BJ (cell line): Measurements from ENCODE around the gene PEX26. TPM values are rescaled to one million over a fixed set of nuclear protein-coding genes. Genes with fewer than 3 reads are reported as not detected.
"Not testable (repeated sequence)": the region's sequence is repeated elsewhere in the genome, so short reads cannot be mapped to it uniquely, and the experiment has no call there.

Experiments
- CTCF ChIA-PET: fragments of 350-600 bp; formaldehyde crosslinking; extraction: SDS; loops from one replicate; lab custom pipeline; 2021; ENCODE audit warnings: antibody characterized with exemption, inconsistent platforms; lab: Yijun Ruan, JAX
- POLR2A ChIA-PET: fragments of 300-600 bp; sonication (Branson Sonifier 250); formaldehyde crosslinking; extraction: SDS; loops from one replicate; lab custom pipeline; 2021; ENCODE audit warnings: antibody characterized with exemption; lab: Charles Lee
- DNase-seq: peaks from one replicate; pipeline ENCODE4 v3.0.0-alpha.2; 2011; ENCODE audit warnings: low read depth
- H3K27me3 ChIP-seq: 2 replicates; pipeline ENCODE4 v1.6.0; 2011; ENCODE audit warnings: low read length; ENCODE audit not compliant: control insufficient read depth, insufficient read depth
- H3K36me3 ChIP-seq: 2 replicates; pipeline ENCODE4 v1.5.1; 2011; ENCODE audit warnings: low read length; ENCODE audit not compliant: control insufficient read depth, insufficient read depth
- H3K4me3 ChIP-seq: 2 replicates; pipeline ENCODE4 v1.5.1; 2011; ENCODE audit warnings: low read depth, mild to moderate bottlenecking, control low read depth, low read length
- polyA plus RNA-seq: library from polyadenylated mRNA; depleted of rRNA; stranded (reverse); fragments of >200 nt; gene quantifications from 2 replicates; pipeline ENCODE4 v1.2.3, GENCODE V29; 2011
- TF ChIP-seq, protein P1 (sequence below): IDR thresholded peaks from 2 replicates; pipeline ENCODE4 v1.5.1; 2011; ENCODE audit warnings: low read depth, mild to moderate bottlenecking, control low read depth, inconsistent platforms, low read length, moderate library complexity; ENCODE audit not compliant: insufficient read depth

Gene PEX26
- polyA plus RNA-seq, 1 experiment = 30.6 TPM

DNA sequence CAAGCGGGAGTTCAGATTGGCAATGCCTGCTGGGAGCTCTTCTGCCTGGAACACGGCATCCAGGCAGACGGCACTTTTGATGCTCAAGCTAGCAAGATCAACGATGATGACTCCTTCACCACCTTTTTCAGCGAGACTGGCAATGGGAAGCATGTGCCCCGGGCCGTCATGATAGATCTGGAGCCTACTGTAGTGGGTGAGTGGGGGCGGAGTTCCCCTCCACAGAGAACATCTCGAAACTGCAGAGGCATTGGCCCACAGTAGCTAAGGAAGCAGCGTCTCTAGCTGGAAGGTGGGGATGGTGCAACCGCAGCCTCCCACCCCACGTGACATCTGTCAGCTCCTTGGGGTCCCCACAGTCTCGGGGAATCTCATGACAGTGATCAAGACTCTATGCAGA lies 43.7 kb downstream of the PEX26 start:
- no peak for DNase-seq
- POLR2A ChIA-PET = no interaction called here
- TF ChIP-seq, protein P1, sequence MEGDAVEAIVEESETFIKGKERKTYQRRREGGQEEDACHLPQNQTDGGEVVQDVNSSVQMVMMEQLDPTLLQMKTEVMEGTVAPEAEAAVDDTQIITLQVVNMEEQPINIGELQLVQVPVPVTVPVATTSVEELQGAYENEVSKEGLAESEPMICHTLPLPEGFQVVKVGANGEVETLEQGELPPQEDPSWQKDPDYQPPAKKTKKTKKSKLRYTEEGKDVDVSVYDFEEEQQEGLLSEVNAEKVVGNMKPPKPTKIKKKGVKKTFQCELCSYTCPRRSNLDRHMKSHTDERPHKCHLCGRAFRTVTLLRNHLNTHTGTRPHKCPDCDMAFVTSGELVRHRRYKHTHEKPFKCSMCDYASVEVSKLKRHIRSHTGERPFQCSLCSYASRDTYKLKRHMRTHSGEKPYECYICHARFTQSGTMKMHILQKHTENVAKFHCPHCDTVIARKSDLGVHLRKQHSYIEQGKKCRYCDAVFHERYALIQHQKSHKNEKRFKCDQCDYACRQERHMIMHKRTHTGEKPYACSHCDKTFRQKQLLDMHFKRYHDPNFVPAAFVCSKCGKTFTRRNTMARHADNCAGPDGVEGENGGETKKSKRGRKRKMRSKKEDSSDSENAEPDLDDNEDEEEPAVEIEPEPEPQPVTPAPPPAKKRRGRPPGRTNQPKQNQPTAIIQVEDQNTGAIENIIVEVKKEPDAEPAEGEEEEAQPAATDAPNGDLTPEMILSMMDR = no peak
- H3K36me3 ChIP-seq = no peaks in the 10 kb centered on the region; the same call in 1 of the 2 replicates
- H3K4me3 ChIP-seq = no peak overlapping the region
- H3K27me3 ChIP-seq = no peaks in the 10 kb centered on the region
- CTCF ChIA-PET = no interaction called here

DNA sequence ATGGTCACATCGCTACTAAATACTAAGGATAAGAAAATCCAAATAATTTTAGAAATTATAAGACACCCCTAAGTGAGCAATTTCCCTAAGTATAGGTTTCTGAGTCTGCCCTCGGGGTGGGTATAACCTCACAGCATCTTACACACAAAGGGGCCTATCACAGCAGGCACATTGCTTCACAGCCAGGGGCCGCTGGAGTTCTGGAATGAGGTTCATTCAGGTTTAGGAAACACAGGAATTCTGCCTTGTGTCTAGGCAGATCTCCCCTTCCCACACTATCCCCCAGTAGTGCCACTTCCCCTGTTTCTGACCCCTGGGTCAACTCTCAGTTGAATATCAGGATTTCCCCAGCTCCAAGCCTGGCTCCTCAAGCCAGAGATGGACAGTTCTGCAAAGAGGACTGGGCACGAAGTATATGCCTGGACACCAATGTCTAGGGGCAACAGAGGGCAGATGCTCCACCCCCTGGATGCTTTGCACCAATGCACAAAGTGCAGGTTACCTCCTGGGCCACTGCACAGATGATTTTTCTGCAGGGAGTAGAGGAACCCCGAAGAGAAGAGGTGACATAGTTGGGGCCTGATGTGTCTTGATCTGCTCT lies 44.3 kb downstream of the PEX26 start:
- TF ChIP-seq, protein P1 = no peak
- POLR2A ChIA-PET = no interaction called here
- H3K27me3 ChIP-seq = no peaks in the 10 kb centered on the region
- CTCF ChIA-PET = no interaction called here
- no peak for DNase-seq
- H3K4me3 ChIP-seq = no peak overlapping the region
- no peaks in the 10 kb centered on the region; the same call in 1 of the 2 replicates for H3K36me3 ChIP-seq

DNA sequence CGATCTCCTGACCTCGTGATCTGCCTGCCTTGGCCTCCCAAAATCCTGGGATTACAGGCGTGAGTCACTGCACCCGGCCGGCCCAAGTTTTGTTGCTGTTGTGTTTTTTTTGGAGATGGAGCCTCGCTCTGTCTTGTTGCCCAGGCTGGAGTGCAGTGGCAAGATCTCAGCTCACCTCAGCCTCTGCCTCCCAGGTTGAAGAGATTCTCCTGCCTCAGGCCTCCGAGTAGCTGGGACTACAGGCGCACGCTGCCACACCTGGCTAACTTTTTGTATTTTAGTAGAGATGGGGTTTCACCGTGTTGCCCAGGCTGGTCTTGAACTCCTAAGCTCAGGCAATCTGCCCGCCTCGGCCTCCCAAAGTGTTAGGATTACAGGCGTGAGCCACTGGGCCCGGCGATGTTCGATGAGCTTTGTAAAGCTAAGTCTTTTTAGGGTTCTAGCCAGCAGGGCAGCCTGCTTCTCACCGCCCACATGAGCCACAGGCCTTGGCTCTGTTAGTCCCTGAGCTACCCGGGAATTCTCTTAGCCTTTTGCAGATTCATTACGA lies 45.8 kb downstream of the PEX26 start:
- H3K27me3 ChIP-seq, DNase-seq, H3K36me3 ChIP-seq, H3K4me3 ChIP-seq, CTCF ChIA-PET, POLR2A ChIA-PET: not testable (repeated sequence)

DNA sequence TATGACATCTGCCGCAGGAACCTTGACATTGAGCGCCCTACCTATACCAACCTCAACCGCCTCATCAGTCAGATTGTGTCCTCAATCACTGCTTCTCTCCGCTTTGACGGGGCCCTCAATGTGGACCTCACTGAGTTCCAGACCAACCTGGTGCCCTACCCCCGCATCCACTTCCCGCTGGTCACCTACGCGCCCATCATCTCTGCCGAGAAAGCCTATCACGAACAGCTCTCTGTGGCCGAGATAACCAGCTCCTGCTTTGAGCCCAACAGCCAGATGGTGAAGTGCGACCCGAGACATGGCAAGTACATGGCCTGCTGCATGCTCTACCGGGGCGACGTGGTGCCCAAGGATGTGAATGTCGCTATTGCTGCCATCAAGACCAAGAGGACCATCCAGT lies 48.8 kb downstream of the PEX26 start:
- TF ChIP-seq, protein P1 = no peak
- CTCF ChIA-PET = no interaction called here
- no peak for DNase-seq
- no peaks in the 10 kb centered on the region; the same call in 1 of the 2 replicates for H3K36me3 ChIP-seq
- H3K27me3 ChIP-seq = no peaks in the 10 kb centered on the region
- POLR2A ChIA-PET = no interaction called here
- no peak overlapping the region for H3K4me3 ChIP-seq

DNA sequence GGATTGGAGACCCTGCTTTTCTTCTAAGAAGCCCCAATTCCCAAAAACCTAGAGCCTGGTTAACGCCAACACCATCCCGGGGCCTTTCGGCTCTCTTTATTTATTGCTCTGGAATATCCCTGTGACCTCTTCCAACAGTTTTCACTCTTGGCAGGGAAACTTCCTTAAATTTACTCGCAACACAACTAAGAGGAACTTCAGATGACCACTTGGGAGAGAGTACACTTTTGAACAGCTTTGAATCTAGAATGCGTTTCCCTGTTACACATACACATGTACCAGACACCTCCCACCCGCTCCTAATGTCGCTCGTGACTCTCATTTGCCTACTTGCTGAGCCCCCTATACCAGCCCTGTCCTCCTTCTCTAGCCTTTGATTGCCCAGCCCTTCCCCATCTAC lies 52.2 kb downstream of the PEX26 start:
- CTCF ChIA-PET = interaction anchor here (1.3 kb wide), 1 partner anchor 54 kb away, joined by 3 read pairs; no protein-coding TSS in a partner anchor
- POLR2A ChIA-PET = no interaction called here
- H3K36me3 ChIP-seq = no peaks in the 10 kb centered on the region; the same call in 1 of the 2 replicates

More for the DNA sequence above, 52.2 kb downstream of the PEX26 start:
- Histone ChIP-seq H3K4me3 (no peak overlapping the region), H3K27me3 (no peaks in the 10 kb centered on the region)
- TF ChIP-seq, protein P1 = no peak
- DNase-seq = no peak
